ENCODE results near the gene ZKSCAN5. TPM values are rescaled to one million over a fixed set of nuclear protein-coding genes. Genes with fewer than 3 reads are reported as not detected.
"Not testable (repeated sequence)": the region's sequence is repeated elsewhere in the genome, so short reads cannot be mapped to it uniquely, and the experiment has no call there.

ZKSCAN5 gene
- total RNA-seq, 1 donor from 2014 or later: 8.0 TPM

- H3K4me1 Mint-ChIP-seq (ENCODE audit: low read depth); DNase-seq (ENCODE audit: low spot score); intact Hi-C loops (cut with micrococcal nuclease); H3K4me3 Mint-ChIP-seq; H3K27ac Mint-ChIP-seq; H3K27me3 Mint-ChIP-seq (ENCODE audit: insufficient read depth): not testable (repeated sequence)
- Mint-ChIP-seq H3K9me3 (peaks cover 56% of the 10 kb centered on the region), H3K36me3 (ENCODE audit: low read depth) (peaks cover 17% of the 10 kb centered on the region)
Measured at GRCh38 chr7:99545308-99545707, 40.8 kb downstream of the ZKSCAN5 start.

DNA sequence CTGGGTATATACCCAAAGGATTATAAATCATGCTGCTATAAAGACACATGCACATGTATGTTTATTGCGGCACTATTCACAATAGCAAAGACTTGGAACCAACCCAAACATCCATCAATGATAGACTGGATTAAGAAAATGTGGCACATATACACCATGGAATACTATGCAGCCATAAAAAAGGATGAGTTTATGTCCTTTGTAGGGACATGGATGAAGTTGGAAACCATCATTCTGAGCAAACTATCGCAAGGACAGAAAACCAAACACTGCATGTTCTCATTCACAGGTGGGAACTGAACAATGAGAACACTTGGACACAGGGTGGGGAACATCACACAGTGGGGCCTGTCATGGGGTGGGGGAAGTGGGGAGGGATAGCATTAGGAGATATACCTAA lies 45.1 kb downstream of the ZKSCAN5 start:
- H3K9me3 Mint-ChIP-seq: peaks cover 30% of the 10 kb centered on the region
- peaks cover 17% of the 10 kb centered on the region for H3K36me3 Mint-ChIP-seq (ENCODE audit: low read depth)
- peak overlapping the region; percentile 30 for H3K4me3 Mint-ChIP-seq
- DNase-seq (ENCODE audit: low spot score); H3K27ac Mint-ChIP-seq; H3K27me3 Mint-ChIP-seq (ENCODE audit: insufficient read depth); intact Hi-C loops (cut with micrococcal nuclease): not testable (repeated sequence)
- peaks cover 21% of the 10 kb centered on the region for H3K4me1 Mint-ChIP-seq (ENCODE audit: low read depth)

- DNase-seq (ENCODE audit: low spot score): no peak
- Mint-ChIP-seq H3K27ac (peak overlapping the region; percentile 31), H3K9me3 (peaks cover 25% of the 10 kb centered on the region), H3K4me1 (ENCODE audit: low read depth) (peaks cover 30% of the 10 kb centered on the region), H3K36me3 (ENCODE audit: low read depth) (peaks cover 21% of the 10 kb centered on the region), H3K27me3 (ENCODE audit: insufficient read depth) (no peaks in the 10 kb centered on the region), H3K4me3 (peak overlapping the region; percentile 90)
- intact Hi-C loops (cut with micrococcal nuclease): loop anchor here (5.0 to 10.0 kb wide), 2 partner anchors 443 to 721 kb away; no protein-coding TSS in a partner anchor
Measured at GRCh38 chr7:99551334-99551733, 46.9 kb downstream of the ZKSCAN5 start.

DNA sequence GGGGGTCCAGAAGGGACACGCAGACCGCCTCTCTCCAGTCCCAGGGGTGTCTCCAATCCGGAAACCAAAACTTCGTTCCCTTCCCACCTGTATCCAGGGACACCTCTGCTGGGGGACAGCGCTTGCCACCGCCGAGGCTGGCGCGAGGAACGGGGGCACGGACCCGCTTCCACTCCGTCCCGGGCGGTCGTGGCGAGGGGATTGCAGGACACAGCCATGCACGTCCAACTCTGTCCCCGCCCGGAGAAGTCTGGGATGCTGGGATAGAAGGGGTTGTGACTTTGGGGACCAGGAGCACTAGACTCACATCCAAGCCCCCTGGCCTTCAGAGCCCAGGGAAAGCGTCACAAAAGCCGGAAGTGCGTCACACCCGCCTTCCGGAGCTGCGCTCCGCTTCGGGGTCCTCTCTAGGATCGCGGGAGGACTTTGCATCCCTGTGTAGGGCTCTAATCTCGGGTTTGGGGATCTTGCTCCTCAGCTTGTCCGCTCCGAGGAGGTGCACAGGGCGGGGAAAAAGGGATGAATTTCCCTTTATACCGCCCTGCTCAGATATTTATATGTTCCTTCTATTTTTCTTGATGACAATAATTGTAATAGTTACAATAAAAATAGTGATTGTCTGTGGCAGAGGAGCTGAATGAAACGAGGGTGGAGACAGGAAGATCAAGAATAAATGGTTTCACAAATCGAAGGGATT lies 47.5 kb downstream of the ZKSCAN5 start, which contains the start of gene FAM200A:
Gene FAM200A, minus strand, starts transcription at position 348 of the 697 bp plus-strand sequence. CDS start 3,707 bp downstream, outside the sequence.
- H3K4me1 Mint-ChIP-seq (ENCODE audit: low read depth): peaks cover 31% of the 10 kb centered on the region
- H3K27me3 Mint-ChIP-seq (ENCODE audit: insufficient read depth): no peaks in the 10 kb centered on the region
- intact Hi-C loops (cut with micrococcal nuclease): loop anchor here (1.0 to 10.0 kb wide), 5 partner anchors 48 to 720 kb away; partner anchors contain the start of genes ZKSCAN5, ZNF394 and ZSCAN25
- peaks cover 21% of the 10 kb centered on the region for H3K36me3 Mint-ChIP-seq (ENCODE audit: low read depth)
- peak; percentile 75 for DNase-seq (ENCODE audit: low spot score)
- peaks cover 20% of the 10 kb centered on the region for H3K9me3 Mint-ChIP-seq
- H3K4me3 Mint-ChIP-seq: peak within 1 kb of the TSS; percentile 90
- peak within 1 kb of the TSS; percentile 31 for H3K27ac Mint-ChIP-seq

DNA sequence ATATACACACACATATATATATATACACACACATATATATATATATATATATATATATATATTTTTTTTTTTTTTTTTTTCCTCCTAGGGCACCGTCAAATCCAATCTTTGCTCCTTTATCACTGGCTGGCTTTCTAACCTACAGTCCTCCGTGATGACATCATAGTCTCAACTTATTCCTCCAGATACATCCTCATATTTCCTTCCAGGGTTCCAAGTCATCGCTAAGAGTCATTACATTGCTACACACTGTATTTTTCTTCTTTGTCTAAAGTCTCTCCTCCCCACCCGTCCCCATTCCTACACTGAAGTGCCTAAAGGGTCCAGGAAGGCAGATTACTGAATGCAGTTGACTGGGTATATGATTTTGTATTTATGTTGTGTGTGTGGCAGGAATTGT lies 48.6 kb downstream of the ZKSCAN5 start:
- no peaks in the 10 kb centered on the region for H3K27me3 Mint-ChIP-seq (ENCODE audit: insufficient read depth)
- peak overlapping the region; percentile 16 for H3K4me3 Mint-ChIP-seq
- DNase-seq (ENCODE audit: low spot score): no peak
- peaks cover 23% of the 10 kb centered on the region for H3K36me3 Mint-ChIP-seq (ENCODE audit: low read depth)
- H3K9me3 Mint-ChIP-seq: peaks cover 15% of the 10 kb centered on the region
- intact Hi-C loops (cut with micrococcal nuclease): loop anchor here (5.0 to 10.0 kb wide), 2 partner anchors 442 to 719 kb away; no protein-coding TSS in a partner anchor
- H3K4me1 Mint-ChIP-seq (ENCODE audit: low read depth): peaks cover 38% of the 10 kb centered on the region
- no peak overlapping the region for H3K27ac Mint-ChIP-seq

DNA sequence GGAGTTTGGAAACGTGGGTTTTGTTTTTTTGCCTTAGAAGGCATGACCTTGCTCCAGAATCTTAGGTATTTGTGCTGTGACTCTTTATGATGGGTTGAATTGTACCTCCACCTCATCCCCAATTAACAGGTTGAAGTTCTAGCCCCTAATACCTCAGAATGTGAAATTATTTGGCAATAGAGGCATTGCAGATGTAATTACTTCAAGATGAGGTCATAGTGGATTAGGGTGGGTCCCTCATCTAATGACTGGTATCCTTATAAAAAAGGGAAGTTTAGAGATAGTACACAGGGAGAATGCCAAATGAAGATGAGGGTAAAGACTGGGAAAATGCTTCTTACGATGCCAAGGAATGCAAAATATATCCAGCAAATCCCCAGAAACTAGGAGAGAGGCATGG lies 50.5 kb downstream of the ZKSCAN5 start:
- DNase-seq (ENCODE audit: low spot score): no peak
- Mint-ChIP-seq H3K27ac (no peak overlapping the region), H3K27me3 (ENCODE audit: insufficient read depth) (no peaks in the 10 kb centered on the region), H3K4me1 (ENCODE audit: low read depth) (peaks cover 38% of the 10 kb centered on the region), H3K4me3 (no peak overlapping the region), H3K36me3 (ENCODE audit: low read depth) (peaks cover 13% of the 10 kb centered on the region), H3K9me3 (peaks cover 7% of the 10 kb centered on the region)
- intact Hi-C loops (cut with micrococcal nuclease): loop anchor here (5.0 to 10.0 kb wide), 3 partner anchors 440 to 717 kb away; partner anchors contain the start of gene ZKSCAN1

GRCh38 chr7:99557196-99557607 lies 52.7 kb downstream of the ZKSCAN5 start:
- no peak for DNase-seq (ENCODE audit: low spot score)
- Mint-ChIP-seq H3K9me3 (no peaks in the 10 kb centered on the region), H3K36me3 (ENCODE audit: low read depth) (peaks cover 26% of the 10 kb centered on the region), H3K27me3 (ENCODE audit: insufficient read depth) (no peaks in the 10 kb centered on the region), H3K4me1 (ENCODE audit: low read depth) (peaks cover 46% of the 10 kb centered on the region), H3K27ac (peak overlapping the region; percentile 98), H3K4me3 (peak overlapping the region; percentile 100)
- intact Hi-C loops (cut with micrococcal nuclease): loop anchor here (5.0 to 10.0 kb wide), 2 partner anchors 438 to 460 kb away; partner anchors contain the start of gene ZKSCAN1

GRCh38 chr7:99557940-99558305 lies 53.5 kb downstream of the ZKSCAN5 start:
- intact Hi-C loops (cut with micrococcal nuclease): loop anchor here (1.0 to 10.0 kb wide), 11 partner anchors 54 to 523 kb away; partner anchors contain the start of genes ATP5MF, BUD31, PDAP1 and TRIM4
- DNase-seq (ENCODE audit: low spot score): no peak
- Mint-ChIP-seq H3K27me3 (ENCODE audit: insufficient read depth) (no peaks in the 10 kb centered on the region), H3K9me3 (no peaks in the 10 kb centered on the region), H3K27ac (peak overlapping the region; percentile 98), H3K4me3 (peak overlapping the region; percentile 100), H3K36me3 (ENCODE audit: low read depth) (peaks cover 34% of the 10 kb centered on the region), H3K4me1 (ENCODE audit: low read depth) (peaks cover 50% of the 10 kb centered on the region)

- no peaks in the 10 kb centered on the region for H3K9me3 Mint-ChIP-seq
- H3K27me3 Mint-ChIP-seq (ENCODE audit: insufficient read depth): no peaks in the 10 kb centered on the region
- intact Hi-C loops (cut with micrococcal nuclease): loop anchor here (1.0 to 10.0 kb wide), 11 partner anchors 54 to 522 kb away; partner anchors contain the start of genes ATP5MF, BUD31, PDAP1 and TRIM4
- H3K36me3 Mint-ChIP-seq (ENCODE audit: low read depth): peaks cover 36% of the 10 kb centered on the region
- H3K27ac Mint-ChIP-seq: peak within 1 kb of the TSS; percentile 98
- DNase-seq (ENCODE audit: low spot score): peak; percentile 89
- peak within 1 kb of the TSS; percentile 100 for H3K4me3 Mint-ChIP-seq
- peaks cover 48% of the 10 kb centered on the region for H3K4me1 Mint-ChIP-seq (ENCODE audit: low read depth)
Measured at GRCh38 chr7:99558306-99559174, 54.1 kb downstream of the ZKSCAN5 start, which contains the start of gene ZNF655. Gene ZNF655, plus strand, starts transcription at chr7:99558642. Its CDS starts 1,918 bp downstream, at chr7:99560560.

GRCh38 chr7:99559175-99559915 lies 54.9 kb downstream of the ZKSCAN5 start:
- H3K9me3 Mint-ChIP-seq: no peaks in the 10 kb centered on the region
- peak overlapping the region; percentile 98 for H3K27ac Mint-ChIP-seq
- no peaks in the 10 kb centered on the region for H3K27me3 Mint-ChIP-seq (ENCODE audit: insufficient read depth)
- intact Hi-C loops (cut with micrococcal nuclease): loop anchor here (2.0 to 10.0 kb wide), 6 partner anchors 57 to 521 kb away; partner anchors contain the start of genes TRIM4, ZKSCAN1, ZNF3 and ZSCAN25
- peaks cover 49% of the 10 kb centered on the region for H3K4me1 Mint-ChIP-seq (ENCODE audit: low read depth)
- peak overlapping the region; percentile 100 for H3K4me3 Mint-ChIP-seq
- no peak for DNase-seq (ENCODE audit: low spot score)
- H3K36me3 Mint-ChIP-seq (ENCODE audit: low read depth): peaks cover 42% of the 10 kb centered on the region

DNA sequence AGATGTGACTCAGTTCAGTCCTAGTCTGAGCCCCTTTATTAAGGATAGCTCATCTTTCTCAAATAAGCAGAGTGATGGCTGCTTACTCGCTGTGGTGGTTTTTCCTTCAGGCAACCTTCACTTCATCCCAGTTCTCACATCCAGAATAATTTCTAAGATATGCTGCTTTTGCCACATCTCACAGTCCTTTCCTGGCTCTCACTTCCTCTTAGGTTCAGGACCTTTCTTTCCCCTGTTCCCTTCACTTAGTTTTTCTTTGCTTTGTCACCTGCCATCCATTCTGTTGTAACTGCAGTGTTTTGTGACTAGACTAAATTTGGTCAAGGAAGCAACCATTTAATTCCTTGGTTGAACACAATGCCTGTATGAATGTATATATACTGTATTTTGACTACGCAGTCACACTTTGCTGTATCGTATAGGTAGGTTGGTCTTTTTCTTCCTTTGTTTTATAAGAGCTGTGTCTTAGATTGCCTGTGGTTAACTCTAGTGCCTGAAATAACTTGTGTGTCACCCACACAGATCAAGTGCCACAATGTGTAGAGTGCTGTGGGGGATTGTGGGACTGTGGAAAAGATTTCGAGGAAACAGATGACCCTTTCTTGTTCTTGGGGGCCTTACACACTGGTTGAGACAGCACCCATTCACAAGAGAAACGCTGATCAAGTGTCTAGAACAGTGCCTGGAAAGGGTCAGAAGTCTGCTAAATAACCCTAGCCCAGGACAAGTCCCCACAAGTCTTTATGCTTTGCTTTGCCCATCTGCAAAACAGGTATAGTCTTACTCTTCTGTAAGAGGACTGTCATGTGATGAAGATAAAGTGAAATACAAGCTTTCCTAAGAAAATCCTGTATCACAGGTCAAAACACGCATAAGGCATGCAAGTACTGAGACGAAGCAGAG lies 56.6 kb downstream of the ZKSCAN5 start:
- no peaks in the 10 kb centered on the region for H3K9me3 Mint-ChIP-seq
- H3K4me3 Mint-ChIP-seq: peak overlapping the region; percentile 100
- no peaks in the 10 kb centered on the region for H3K27me3 Mint-ChIP-seq (ENCODE audit: insufficient read depth)
- intact Hi-C loops (cut with micrococcal nuclease): no loop called here
- DNase-seq (ENCODE audit: low spot score): no peak
- H3K4me1 Mint-ChIP-seq (ENCODE audit: low read depth): peaks cover 45% of the 10 kb centered on the region
- H3K36me3 Mint-ChIP-seq (ENCODE audit: low read depth): peaks cover 46% of the 10 kb centered on the region
- H3K27ac Mint-ChIP-seq: peak overlapping the region; percentile 52

Measured in activated T-helper 1 cell treated with anti-CD3 and anti-CD28 coated beads, Interleukin-12 subunit alpha, Interleukin-12 subunit beta, Interleukin-2, Interleukin-4 antibody, amounts not matched to agents 30 ng/mL and 10 ng/mL and 1 ng/mL, durations not matched to agents 14 hours and 24 hours and 36 hours (primary cell).